ENCODE measurements around the gene SLC11A1. TPM values are rescaled to one million over a fixed set of nuclear protein-coding genes. Genes with fewer than 3 reads are reported as not detected.
A peak's percentile ranks its signal among the peaks of the same experiment; 100 is the strongest.

Gene SLC11A1
- total RNA-seq, 4 donors from 2014 or later, result 5.9 to 23.0 (median 9.5) TPM

DNA sequence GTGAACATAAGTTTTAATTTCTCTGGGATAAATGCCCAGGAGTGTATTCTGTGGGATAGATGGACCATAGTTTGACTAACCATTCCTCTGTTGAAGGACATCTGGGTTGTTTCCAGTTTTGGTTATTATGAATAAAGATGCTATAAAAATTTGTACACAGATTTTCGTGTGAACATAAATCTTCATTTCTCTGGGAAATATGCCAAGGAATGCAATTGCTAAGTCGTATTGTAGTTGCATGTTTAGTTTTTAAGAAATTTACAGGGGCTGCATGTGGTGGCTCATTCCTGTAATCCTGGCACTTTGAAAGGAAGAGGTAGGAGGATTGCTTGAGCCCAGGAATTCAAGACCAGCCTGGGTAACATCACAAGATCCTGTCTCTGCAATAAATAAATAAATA lies 6.9 kb upstream of the SLC11A1 start:
- peak; percentile 65 for TF ChIP-seq POLR2AphosphoS5 (IDR thresholded peaks at IDR 0.05)
- TF ChIP-seq EP300 (IDR thresholded peaks at IDR 0.05), result no peak
- no peaks in the 10 kb centered on the region for H3K36me3 ChIP-seq
- peaks cover 0 to 9% (median 0%) of the 10 kb centered on the region in 3 donors for H3K4me1 ChIP-seq
- ATAC-seq, result no peak
- H3K4me3 ChIP-seq, result no peak overlapping the region
- H3K27me3 ChIP-seq, result no peaks in the 10 kb centered on the region
- H3K9me3 ChIP-seq, result no peaks in the 10 kb centered on the region
- 5 to 6% methylated on average over 2 of the region's 2 CpGs for WGBS, 2 donors (ENCODE audit: low coverage in 1 of 2)
- no peak overlapping the region for H3K27ac ChIP-seq

- TF ChIP-seq EP300 (IDR thresholded peaks at IDR 0.05), result no peak
- no peak for TF ChIP-seq POLR2A (IDR thresholded peaks at IDR 0.05)
- TF ChIP-seq CTCF (IDR thresholded peaks at IDR 0.05), result no peak
- Histone ChIP-seq H3K4me3 (no peak overlapping the region), H3K27me3 (no peaks in the 10 kb centered on the region), H3K27ac (no peak overlapping the region), H3K36me3 (no peaks in the 10 kb centered on the region), H3K9me3 (no peaks in the 10 kb centered on the region), H3K4me1 (peaks cover 0 to 9% (median 0%) of the 10 kb centered on the region in 3 donors)
- WGBS, 2 donors (ENCODE audit: low coverage in 1 of 2), result 79 to 94% methylated on average over 2 to 5 of the region's 5 CpGs
- no peak for ATAC-seq
Measured at GRCh38 chr2:218378053-218378452, 4.0 kb upstream of the SLC11A1 start.

DNA sequence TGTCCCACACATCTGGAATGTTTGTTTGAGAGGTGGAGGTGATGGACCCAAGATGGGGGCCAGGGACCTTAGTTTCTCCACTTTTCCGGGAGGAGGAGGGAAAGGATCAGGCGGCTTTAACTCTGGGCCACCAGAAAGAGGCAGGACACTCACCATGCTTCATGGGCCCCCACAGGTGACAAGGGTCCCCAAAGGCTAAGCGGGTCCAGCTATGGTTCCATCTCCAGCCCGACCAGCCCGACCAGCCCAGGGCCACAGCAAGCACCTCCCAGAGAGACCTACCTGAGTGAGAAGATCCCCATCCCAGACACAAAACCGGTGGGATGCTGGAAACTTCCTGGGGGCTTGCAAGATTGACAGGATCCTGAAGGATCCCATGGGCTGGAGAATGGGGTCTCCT lies 712 bp downstream of the SLC11A1 start:
- Histone ChIP-seq H3K9me3 (no peaks in the 10 kb centered on the region), H3K4me1 (peaks cover 0 to 8% (median 0%) of the 10 kb centered on the region in 3 donors), H3K4me3 (peak overlapping the region in 1 of 2 donors; percentile 22), H3K36me3 (no peaks in the 10 kb centered on the region), H3K27ac (peak overlapping the region in 1 of 4 donors; percentile 24), H3K27me3 (no peaks in the 10 kb centered on the region)
- WGBS, 2 donors (ENCODE audit: low coverage in 1 of 2), result 97% methylated on average over 6 of the region's 6 CpGs; no CpG with 5 or more reads in 1 of the 2 donors
- ATAC-seq, result no peak
- TF ChIP-seq POLR2A (IDR thresholded peaks at IDR 0.05) (no peak), EP300 (IDR thresholded peaks at IDR 0.05) (no peak)

DNA sequence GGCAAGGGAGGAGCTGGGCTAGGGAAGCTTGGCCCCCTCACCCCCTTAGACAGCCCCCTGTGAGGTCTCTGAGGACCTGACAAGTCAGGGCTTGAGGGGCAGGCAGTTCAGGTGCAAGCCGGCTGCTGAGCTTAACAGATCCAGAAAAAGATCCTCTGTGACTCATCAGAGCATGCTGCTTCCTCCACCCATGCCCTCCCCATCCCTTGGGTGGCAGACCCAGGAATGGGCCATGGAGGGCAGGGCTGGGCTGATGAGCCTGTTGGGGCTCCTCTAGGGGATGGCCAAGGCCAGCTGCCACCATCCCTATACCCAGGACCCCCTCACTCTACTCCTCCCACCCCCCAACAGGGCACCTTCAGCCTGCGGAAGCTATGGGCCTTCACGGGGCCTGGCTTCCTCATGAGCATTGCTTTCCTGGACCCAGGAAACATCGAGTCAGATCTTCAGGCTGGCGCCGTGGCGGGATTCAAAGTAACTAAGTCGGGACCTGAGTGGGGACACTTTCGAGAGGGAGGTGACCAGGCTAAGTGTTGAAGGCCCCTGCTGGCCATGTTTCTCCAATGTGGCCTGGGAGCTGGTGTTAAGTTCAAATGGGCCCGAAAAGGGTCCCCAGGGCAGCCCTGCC lies 1.9 kb downstream of the SLC11A1 start:
- TF ChIP-seq POLR2AphosphoS5 (IDR thresholded peaks at IDR 0.05) (no peak), EP300 (IDR thresholded peaks at IDR 0.05) (no peak), POLR2A (IDR thresholded peaks at IDR 0.05) (no peak), CTCF (IDR thresholded peaks at IDR 0.05) (no peak)
- H3K4me3 ChIP-seq, result peak overlapping the region in 1 of 2 donors; percentile 22
- H3K27ac ChIP-seq, result no peak overlapping the region
- peaks cover 0 to 11% (median 0%) of the 10 kb centered on the region in 3 donors for H3K4me1 ChIP-seq
- ATAC-seq, result no peak
- H3K9me3 ChIP-seq, result no peaks in the 10 kb centered on the region
- no peaks in the 10 kb centered on the region for H3K36me3 ChIP-seq
- no peaks in the 10 kb centered on the region for H3K27me3 ChIP-seq
- 83 to 95% methylated on average over 1 to 4 of the region's 10 CpGs for WGBS, 2 donors (ENCODE audit: low coverage in 1 of 2)

GRCh38 chr2:218384975-218385374 lies 2.9 kb downstream of the SLC11A1 start:
- H3K4me3 ChIP-seq, result no peak overlapping the region
- no peak for TF ChIP-seq POLR2A (IDR thresholded peaks at IDR 0.05)
- no peak for TF ChIP-seq EP300 (IDR thresholded peaks at IDR 0.05)
- no peak for TF ChIP-seq POLR2AphosphoS5 (IDR thresholded peaks at IDR 0.05)
- TF ChIP-seq CTCF (IDR thresholded peaks at IDR 0.05), result no peak
- no peaks in the 10 kb centered on the region for H3K9me3 ChIP-seq
- no peak for ATAC-seq
- 80 to 90% methylated on average over 1 to 2 of the region's 9 CpGs for WGBS, 2 donors (ENCODE audit: low coverage in 1 of 2)
- no peak overlapping the region for H3K27ac ChIP-seq
- peaks cover 0 to 11% (median 0%) of the 10 kb centered on the region in 3 donors for H3K4me1 ChIP-seq
- no peaks in the 10 kb centered on the region for H3K36me3 ChIP-seq
- no peaks in the 10 kb centered on the region for H3K27me3 ChIP-seq
